Endothelial cell of umbilical vein (primary cell): ENCODE data around the gene MAN2A1. TPM values are rescaled to one million over a fixed set of nuclear protein-coding genes. Genes with fewer than 3 reads are reported as not detected.
A peak's percentile ranks its signal among the peaks of the same experiment; 100 is the strongest.

Experiments
- BruUV-seq: library from RNA; stranded (reverse); fragments of 400-500 nt; replicated peaks from 2 replicates; lab custom pipeline; 2021; lab: Mats Ljungman, UMichigan
- CTCF ChIA-PET: fragments of 300-600, 350-600 bp; sonication (Branson Sonifier 250); formaldehyde crosslinking; loops from one replicate; lab custom pipeline; 2021; ENCODE audit warnings: antibody characterized with exemption, inconsistent platforms; lab: Charles Lee
- POLR2A ChIA-PET: fragments of 300-600, 350-600 bp; sonication (Branson Sonifier 250); formaldehyde crosslinking; loops from one replicate; lab custom pipeline; 2021; ENCODE audit warnings: antibody characterized with exemption, inconsistent platforms; lab: Charles Lee
- DNase-seq: peaks from one replicate; pipeline ENCODE4 v3.0.0-alpha.2; 2011; ENCODE audit warnings: low read depth, low spot score
- FAIRE-seq: peaks from 2 replicates; lab custom pipeline; 2011; peaks lifted over from hg19 to GRCh38; lab: Jason Lieb, UNC
- H2AFZ ChIP-seq: 2 replicates; pipeline ENCODE4 v1.6.0; 2012; ENCODE audit warnings: low read depth, low read length, control low read depth, inconsistent platforms
- H3K27ac ChIP-seq: 2 replicates; pipeline ENCODE4 v1.5.1; 2011; ENCODE audit warnings: low read depth, mild to moderate bottlenecking, control low read depth, low read length, moderate library complexity; ENCODE audit not compliant: insufficient read depth
- H3K27me3 ChIP-seq, 2 experiments: 2 replicates each; pipeline versions ENCODE4 v1.6.0 to v1.6.1; 2011; ENCODE audit warnings: low read length in 2 of 2, mixed read lengths in 1 of 2; ENCODE audit not compliant: control insufficient read depth in 2 of 2, insufficient read depth in 2 of 2
- H3K36me3 ChIP-seq, 2 experiments: 2 replicates in 1 of 2; 3 replicates in 1 of 2; pipeline ENCODE4 v1.5.1; 2011; ENCODE audit warnings: low read length in 2 of 2, mild to moderate bottlenecking in 1 of 2, moderate library complexity in 1 of 2; ENCODE audit not compliant: control insufficient read depth in 2 of 2, insufficient read depth in 2 of 2; ENCODE audit errors: extremely low read depth in 1 of 2
- H3K4me1 ChIP-seq: 3 replicates; pipeline ENCODE4 v1.5.1; 2011; ENCODE audit warnings: mild to moderate bottlenecking, low read length; ENCODE audit not compliant: control insufficient read depth, insufficient read depth; ENCODE audit errors: extremely low read depth
- H3K4me2 ChIP-seq: 2 replicates; pipeline ENCODE4 v1.6.1; 2011; ENCODE audit warnings: low read length, control low read depth, mixed read lengths; ENCODE audit not compliant: insufficient read depth
- H3K4me3 ChIP-seq, 3 experiments: fragments of 200-600 bp in 1 of 3; sonication (generic), shearing (Covaris generic) in 1 of 3; replicated peaks in 1 of 3; 2 replicates each; pipeline ENCODE4 v1.5.1; 2011 to 2016; ENCODE audit warnings: control low read depth in 3 of 3, low read length in 3 of 3, mild to moderate bottlenecking in 2 of 3, inconsistent platforms in 1 of 3, low read depth in 1 of 3, moderate library complexity in 1 of 3; ENCODE audit not compliant: insufficient read depth in 1 of 3
- H3K79me2 ChIP-seq: 2 replicates; pipeline ENCODE4 v1.6.0; 2012; ENCODE audit warnings: low read length, inconsistent platforms; ENCODE audit not compliant: control insufficient read depth, insufficient read depth
- H3K9ac ChIP-seq: replicated peaks from 2 replicates; pipeline ENCODE3; 2011; ENCODE audit warnings: low read length, control low read depth; ENCODE audit not compliant: insufficient read depth; ENCODE audit errors: extremely low read depth
- H3K9me1 ChIP-seq: replicated peaks from 3 replicates; pipeline ENCODE4 v1.6.0; 2011; ENCODE audit warnings: mild to moderate bottlenecking, low read length; ENCODE audit not compliant: control insufficient read depth, insufficient read depth; ENCODE audit errors: extremely low read depth
- H3K9me3 ChIP-seq: replicated peaks from 2 replicates; pipeline ENCODE4 v1.5.1; 2012; ENCODE audit warnings: low read length, inconsistent platforms; ENCODE audit not compliant: control insufficient read depth, insufficient read depth
- H4K20me1 ChIP-seq: replicated peaks from 2 replicates; pipeline ENCODE3; 2011; ENCODE audit warnings: mild to moderate bottlenecking, low read length; ENCODE audit not compliant: control insufficient read depth, insufficient read depth; ENCODE audit errors: extremely low read depth
- EZH2 ChIP-seq: IDR thresholded peaks from 2 replicates; pipeline ENCODE4 v1.6.1; 2012; ENCODE audit warnings: borderline replicate concordance, low read depth, mild to moderate bottlenecking, moderate library complexity, low read length, inconsistent platforms; ENCODE audit not compliant: severe bottlenecking
- FOS ChIP-seq: IDR thresholded peaks from 2 replicates; pipeline ENCODE4 v1.6.1; 2011; ENCODE audit warnings: mild to moderate bottlenecking, low read length, moderate library complexity, borderline replicate concordance; ENCODE audit not compliant: insufficient read depth
- GATA2 ChIP-seq: IDR thresholded peaks from 2 replicates; pipeline ENCODE4 v1.7.0; 2011; ENCODE audit warnings: low read depth, mild to moderate bottlenecking, moderate library complexity, mixed read lengths, low read length; ENCODE audit not compliant: insufficient read length, insufficient read depth
- JUN ChIP-seq: IDR thresholded peaks from 2 replicates; pipeline ENCODE4 v1.6.1; 2011; ENCODE audit warnings: borderline replicate concordance, low read depth; ENCODE audit not compliant: insufficient read length, insufficient read depth
- MYC ChIP-seq: IDR thresholded peaks from one replicate; pipeline ENCODE4 v1.6.1; 2011; ENCODE audit warnings: mild to moderate bottlenecking, low read depth, low read length
- POLR2A ChIP-seq: IDR thresholded peaks from 2 replicates; pipeline ENCODE4 v1.6.1; 2012; ENCODE audit warnings: low read depth, mild to moderate bottlenecking, control low read depth, low read length
- POLR2AphosphoS5 ChIP-seq: IDR thresholded peaks from 2 replicates; pipeline ENCODE4 v1.6.1; 2012; ENCODE audit warnings: low read depth, mild to moderate bottlenecking, control low read depth, low read length, moderate library complexity; ENCODE audit not compliant: insufficient read depth
- dilution Hi-C: fragments of 300-500 bp; cut with MboI; formaldehyde crosslinking; loops from one replicate; pipeline ENCODE4 v1.15.0; 2019; ENCODE audit warnings: low sequenced_read_pairs; ENCODE audit not compliant: extremely low pct_ligation_motif_present
- intact Hi-C: fragments of 100-400 bp; cut with micrococcal nuclease; formaldehyde crosslinking; loops from one replicate; pipeline ENCODE4 v1.10.0; 2022
- polyA plus RNA-seq, 4 experiments: library from polyadenylated mRNA; depleted of rRNA in 3 of 4; stranded (reverse) in 3 of 4; unstranded in 1 of 4; fragments of >200 nt; gene quantifications; 2 replicates each; pipeline versions ENCODE4 v1.2.1 to v1.2.3, GENCODE V29; 2011 to 2012; ENCODE audit warnings: missing spikeins in 1 of 4
- total RNA-seq: library from RNA; stranded (reverse); gene quantifications from 2 replicates; pipeline ENCODE4 v1.2.3, GENCODE V29; 2021
- TF ChIP-seq, protein P1 (sequence below): IDR thresholded peaks from 2 replicates; pipeline ENCODE4 v1.6.1; 2011; ENCODE audit not compliant: insufficient read depth, insufficient read length
- TF ChIP-seq, protein P2 (sequence below), 2 donors: IDR thresholded peaks; 1 replicate in 1 of 2; 2 replicates in 1 of 2; pipeline ENCODE4 v1.5.1; 2011; ENCODE audit warnings: low read length in 2 of 2, mild to moderate bottlenecking in 2 of 2, moderate library complexity in 2 of 2, control low read depth in 1 of 2, inconsistent platforms in 1 of 2, low read depth in 1 of 2; ENCODE audit not compliant: insufficient read depth in 1 of 2; ENCODE audit errors: extremely low read depth in 1 of 2

Gene MAN2A1
- total and polyA plus RNA-seq, 2 donors (not counting 3 experiments of a cell fraction or from before 2014, with no cell fraction given), result 20.8 to 54.8 TPM

DNA sequence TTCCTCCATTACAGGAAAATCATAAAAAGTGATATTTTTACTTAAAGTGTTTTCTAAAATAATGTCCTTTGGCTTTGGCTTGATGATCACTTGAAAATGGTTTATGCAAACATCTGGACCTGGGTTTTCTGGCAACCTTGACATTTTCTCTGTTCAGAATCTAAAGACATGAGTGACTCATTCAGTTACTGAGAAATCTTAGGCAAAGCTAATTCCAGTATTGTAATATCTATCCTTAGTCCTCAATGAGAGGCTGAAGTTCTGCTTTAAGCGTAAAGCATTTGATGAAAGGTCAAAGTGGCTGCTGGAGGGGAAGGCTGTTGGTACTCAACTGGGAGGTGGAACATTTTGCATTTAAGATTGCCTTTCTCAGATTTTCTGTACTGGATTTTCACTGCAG is 2.3 kb downstream of the MAN2A1 start:
- Histone ChIP-seq H3K4me2 (peak overlapping the region; percentile 87), H4K20me1 (peaks cover 2% of the 10 kb centered on the region), H3K79me2 (peaks cover 63% of the 10 kb centered on the region), H3K9me3 (no peaks in the 10 kb centered on the region), H3K4me3 (no peak overlapping the region), H3K4me1 (peaks cover 8% of the 10 kb centered on the region), H2AFZ (no peak overlapping the region), H3K36me3 (no peaks in the 10 kb centered on the region), H3K27me3 (no peaks in the 10 kb centered on the region), H3K27ac (no peak overlapping the region), H3K9me1 (no peaks in the 10 kb centered on the region), H3K9ac (no peak overlapping the region)
- FAIRE-seq, result peak; percentile 37
- DNase-seq, result peak; percentile 14
- TF ChIP-seq POLR2AphosphoS5, result no peak
- TF ChIP-seq MYC, result no peak
- TF ChIP-seq GATA2, result no peak
- TF ChIP-seq, protein P1, sequence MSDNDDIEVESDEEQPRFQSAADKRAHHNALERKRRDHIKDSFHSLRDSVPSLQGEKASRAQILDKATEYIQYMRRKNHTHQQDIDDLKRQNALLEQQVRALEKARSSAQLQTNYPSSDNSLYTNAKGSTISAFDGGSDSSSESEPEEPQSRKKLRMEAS, result no peak
- no peak for TF ChIP-seq POLR2A
- no peak for TF ChIP-seq EZH2
- peak; percentile 67 for TF ChIP-seq FOS
- ChIA-PET POLR2A (interaction anchor here (0.8 kb wide), 1 partner anchor 35 kb away, joined by 5 read pairs; no protein-coding TSS in a partner anchor), CTCF (interaction anchor here (0.6 to 6.7 kb wide), 11 partner anchors 10 to 934 kb away, joined by 3 to 52 read pairs (median 5); no protein-coding TSS in a partner anchor)
- BruUV-seq, result no TSS peak
- dilution Hi-C loops, result no loop called here
- intact Hi-C loops, result loop anchor here (2.0 to 10.0 kb wide), 2 partner anchors 87 to 587 kb away; no protein-coding TSS in a partner anchor

DNA sequence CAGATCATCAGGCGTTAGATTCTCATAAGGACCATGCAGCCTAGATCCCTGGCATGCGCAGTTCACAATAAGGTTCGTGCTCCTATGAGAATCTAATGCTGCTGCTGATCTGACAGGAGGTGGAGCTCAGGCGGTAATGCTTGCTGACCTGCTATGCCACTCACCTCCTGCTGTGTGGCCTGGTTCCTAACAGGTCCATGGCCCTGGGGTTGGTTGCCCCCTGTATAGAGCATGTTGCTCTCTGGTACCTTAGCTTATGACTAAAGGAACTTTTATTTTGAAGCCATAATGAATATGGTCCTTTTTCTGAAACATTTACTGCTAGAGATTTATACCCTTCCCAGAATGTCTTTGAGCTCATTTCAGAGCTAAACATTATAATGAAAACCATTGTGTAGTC is 3.1 kb downstream of the MAN2A1 start:
- Histone ChIP-seq H3K36me3 (no peaks in the 10 kb centered on the region), H3K27ac (no peak overlapping the region), H3K9me1 (no peaks in the 10 kb centered on the region), H3K9ac (no peak overlapping the region), H3K79me2 (peaks cover 68% of the 10 kb centered on the region), H3K4me1 (peaks cover 8% of the 10 kb centered on the region), H3K27me3 (no peaks in the 10 kb centered on the region), H2AFZ (no peak overlapping the region), H3K4me2 (no peak overlapping the region), H4K20me1 (peaks cover 2% of the 10 kb centered on the region), H3K4me3 (no peak overlapping the region), H3K9me3 (no peaks in the 10 kb centered on the region)
- dilution Hi-C loops (no loop called here), intact Hi-C loops (loop anchor here (10.0 kb wide), 1 partner anchor 588 kb away; no protein-coding TSS in a partner anchor)
- CTCF ChIA-PET, result interaction anchor here (1.1 to 6.7 kb wide), 5 partner anchors 9 to 933 kb away, joined by 3 to 52 read pairs (median 5); no protein-coding TSS in a partner anchor
- TF ChIP-seq POLR2A, result no peak
- TF ChIP-seq, protein P1, result no peak
- no peak for TF ChIP-seq MYC
- no peak for TF ChIP-seq GATA2
- no peak for TF ChIP-seq POLR2AphosphoS5
- TF ChIP-seq, protein P2, sequence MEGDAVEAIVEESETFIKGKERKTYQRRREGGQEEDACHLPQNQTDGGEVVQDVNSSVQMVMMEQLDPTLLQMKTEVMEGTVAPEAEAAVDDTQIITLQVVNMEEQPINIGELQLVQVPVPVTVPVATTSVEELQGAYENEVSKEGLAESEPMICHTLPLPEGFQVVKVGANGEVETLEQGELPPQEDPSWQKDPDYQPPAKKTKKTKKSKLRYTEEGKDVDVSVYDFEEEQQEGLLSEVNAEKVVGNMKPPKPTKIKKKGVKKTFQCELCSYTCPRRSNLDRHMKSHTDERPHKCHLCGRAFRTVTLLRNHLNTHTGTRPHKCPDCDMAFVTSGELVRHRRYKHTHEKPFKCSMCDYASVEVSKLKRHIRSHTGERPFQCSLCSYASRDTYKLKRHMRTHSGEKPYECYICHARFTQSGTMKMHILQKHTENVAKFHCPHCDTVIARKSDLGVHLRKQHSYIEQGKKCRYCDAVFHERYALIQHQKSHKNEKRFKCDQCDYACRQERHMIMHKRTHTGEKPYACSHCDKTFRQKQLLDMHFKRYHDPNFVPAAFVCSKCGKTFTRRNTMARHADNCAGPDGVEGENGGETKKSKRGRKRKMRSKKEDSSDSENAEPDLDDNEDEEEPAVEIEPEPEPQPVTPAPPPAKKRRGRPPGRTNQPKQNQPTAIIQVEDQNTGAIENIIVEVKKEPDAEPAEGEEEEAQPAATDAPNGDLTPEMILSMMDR (IDR thresholded peaks at IDR 0.05; ENCODE audit: extremely low read depth in 1 of 2, insufficient read depth in 1 of 2, low read depth in 1 of 2, low read length in 2 of 2), result no peak
- TF ChIP-seq JUN, result no peak
- no peak for TF ChIP-seq FOS
- TF ChIP-seq EZH2, result no peak
- DNase-seq (no peak), FAIRE-seq (no peak)
- POLR2A ChIA-PET, result interaction anchor here (0.6 to 0.8 kb wide), 2 partner anchors 35 to 1429 kb away, joined by 3 to 5 read pairs; no protein-coding TSS in a partner anchor
- no TSS peak for BruUV-seq
